WTC11 (cell line): Measurements from ENCODE around the gene DHCR7. TPM values are rescaled to one million over a fixed set of nuclear protein-coding genes. Genes with fewer than 3 reads are reported as not detected.

ENCODE experiments used
- ATAC-seq: fragments of 200-7000 bp; cut with Tn5 transposase; 2 replicates; pipeline ENCODE4 v1.10.0; 2021; ENCODE audit warnings: mild to moderate bottlenecking, moderate library complexity
- CTCF ChIA-PET: fragments of 300-600 bp; sonication (Branson Sonifier 250); formaldehyde crosslinking; loops from one replicate; lab custom pipeline; 2021; ENCODE audit warnings: antibody characterized with exemption; lab: Charles Lee
- POLR2A ChIA-PET: fragments of 350-600 bp; sonication (Branson Sonifier 250); formaldehyde crosslinking; loops from one replicate; lab custom pipeline; 2021; ENCODE audit warnings: antibody characterized with exemption; lab: Charles Lee
- DNase-seq: peaks from one replicate; pipeline ENCODE4 v3.0.0; 2021; ENCODE audit warnings: low spot score
- H3K27ac Mint-ChIP-seq: 2 replicates; pipeline ENCODE4 v1.8.0; 2021; ENCODE audit warnings: mixed read lengths
- H3K27me3 Mint-ChIP-seq: 2 replicates; pipeline ENCODE4 v1.8.0; 2021; ENCODE audit warnings: low read depth, mild to moderate bottlenecking, moderate library complexity, mixed read lengths
- H3K36me3 Mint-ChIP-seq: 2 replicates; pipeline ENCODE4 v1.8.0; 2021; ENCODE audit warnings: mixed read lengths
- H3K4me1 Mint-ChIP-seq: 2 replicates; pipeline ENCODE4 v1.8.0; 2022; ENCODE audit warnings: mixed read lengths
- H3K4me3 Mint-ChIP-seq: 2 replicates; pipeline ENCODE4 v1.8.0; 2021; ENCODE audit warnings: mild to moderate bottlenecking, moderate library complexity, mixed read lengths
- H3K9me3 Mint-ChIP-seq: 2 replicates; pipeline ENCODE4 v1.8.0; 2021; ENCODE audit warnings: mixed read lengths
- AR ChIP-seq: fragments of 250-450 bp; sonication (Bioruptor Pico); IDR thresholded peaks from 2 replicates; pipeline ENCODE4 v1.9.0; 2021; ENCODE audit warnings: mild to moderate bottlenecking
- ATF3 ChIP-seq: sonication (generic); formaldehyde crosslinking; conservative IDR thresholded peaks from 2 replicates; pipeline ENCODE4 v1.8.1; 2022; ENCODE audit warnings: mild to moderate bottlenecking, missing genetic modification reagents
- CREM ChIP-seq: sonication (generic); formaldehyde crosslinking; IDR thresholded peaks from 2 replicates; pipeline ENCODE4 v1.8.1; 2022; ENCODE audit warnings: mild to moderate bottlenecking, missing genetic modification reagents, moderate library complexity
- CTCF ChIP-seq: fragments of 200-600 bp; IDR thresholded peaks from 2 replicates; pipeline ENCODE4 v1.8.0; 2022; ENCODE audit warnings: antibody characterized with exemption
- E2F5 ChIP-seq: sonication (generic); formaldehyde crosslinking; IDR thresholded peaks from 2 replicates; pipeline ENCODE4 v1.8.1; 2022; ENCODE audit warnings: mild to moderate bottlenecking, moderate library complexity, missing genetic modification reagents
- ERG ChIP-seq: fragments of 250-450 bp; sonication (Bioruptor Pico); IDR thresholded peaks from 2 replicates; pipeline ENCODE4 v1.8.0; 2021; ENCODE audit warnings: mild to moderate bottlenecking
- FOXJ3 ChIP-seq: sonication (generic); formaldehyde crosslinking; IDR thresholded peaks from 2 replicates; pipeline ENCODE4 v1.9.0; 2021; ENCODE audit warnings: missing genetic modification reagents, mild to moderate bottlenecking, borderline replicate concordance
- HMGA2 ChIP-seq: fragments of 250-450 bp; sonication (Bioruptor Pico); IDR thresholded peaks from 2 replicates; pipeline ENCODE4 v1.4.0; 2021; ENCODE audit warnings: mild to moderate bottlenecking, moderate library complexity
- IRF2 ChIP-seq: sonication (generic); formaldehyde crosslinking; IDR thresholded peaks from 2 replicates; pipeline ENCODE4 v1.8.0; 2022; ENCODE audit warnings: low read depth, missing genetic modification reagents, borderline replicate concordance
- KAT7 ChIP-seq: sonication (generic); formaldehyde crosslinking; IDR thresholded peaks from 2 replicates; pipeline ENCODE4 v1.8.1; 2023; ENCODE audit warnings: missing genetic modification reagents, mild to moderate bottlenecking, borderline replicate concordance
- NFE2L1 ChIP-seq: sonication (generic); formaldehyde crosslinking; IDR thresholded peaks from 2 replicates; pipeline ENCODE4 v1.8.1; 2023; ENCODE audit warnings: missing genetic modification reagents
- NFYB ChIP-seq: sonication (generic); formaldehyde crosslinking; conservative IDR thresholded peaks from 2 replicates; pipeline ENCODE4 v1.8.0; 2022; ENCODE audit warnings: low read depth, missing genetic modification reagents
- NR3C1 ChIP-seq: sonication (generic); formaldehyde crosslinking; conservative IDR thresholded peaks from 2 replicates; pipeline ENCODE4 v1.8.1; 2023; ENCODE audit warnings: low read depth, mild to moderate bottlenecking, missing genetic modification reagents
- RELA ChIP-seq: sonication (generic); formaldehyde crosslinking; IDR thresholded peaks from 2 replicates; pipeline ENCODE4 v1.8.1; 2022; ENCODE audit warnings: missing genetic modification reagents, mild to moderate bottlenecking, borderline replicate concordance
- SP1 ChIP-seq: sonication (generic); formaldehyde crosslinking; conservative IDR thresholded peaks from 2 replicates; pipeline ENCODE4 v1.8.1; 2022; ENCODE audit warnings: missing genetic modification reagents
- TEAD4 ChIP-seq: sonication (generic); formaldehyde crosslinking; IDR thresholded peaks from 2 replicates; pipeline ENCODE4 v1.8.0; 2022; ENCODE audit warnings: mild to moderate bottlenecking, missing genetic modification reagents
- ZNF263 ChIP-seq: sonication (generic); formaldehyde crosslinking; IDR thresholded peaks from 2 replicates; pipeline ENCODE4 v1.8.1; 2022; ENCODE audit warnings: low read depth, mild to moderate bottlenecking, moderate library complexity, missing genetic modification reagents
- ZNF317 ChIP-seq: sonication (generic); formaldehyde crosslinking; IDR thresholded peaks from 2 replicates; pipeline ENCODE4 v1.8.1; 2023; ENCODE audit warnings: low read depth, mild to moderate bottlenecking, moderate library complexity, missing genetic modification reagents, borderline replicate concordance
- ZNF396 ChIP-seq: fragments of 250-450 bp; sonication (Bioruptor Pico); IDR thresholded peaks from 2 replicates; pipeline ENCODE4 v1.8.0; 2021; ENCODE audit warnings: mild to moderate bottlenecking, moderate library complexity, borderline replicate concordance
- ZNF416 ChIP-seq: fragments of 250-450 bp; sonication (Bioruptor Pico); IDR thresholded peaks from 2 replicates; pipeline ENCODE4 v1.9.0; 2021; ENCODE audit warnings: mild to moderate bottlenecking, inconsistent platforms
- ZNF423 ChIP-seq: fragments of 250-450 bp; sonication (Bioruptor Pico); IDR thresholded peaks from 2 replicates; pipeline ENCODE4 v2.1.2; 2022; ENCODE audit warnings: mild to moderate bottlenecking, moderate library complexity
- ZNF425 ChIP-seq: fragments of 250-450 bp; sonication (Bioruptor Pico); conservative IDR thresholded peaks from 2 replicates; pipeline ENCODE4 v1.9.0; 2021; ENCODE audit warnings: mild to moderate bottlenecking
- total RNA-seq: library from RNA; stranded (reverse); gene quantifications from 3 replicates; pipeline ENCODE4 v1.2.3, GENCODE V29; 2021

DHCR7 gene
- total RNA-seq, 1 experiment from 2014 or later = 104 TPM

GRCh38 chr11:71425860-71426259 is 22.3 kb downstream of the DHCR7 start:
- ATAC-seq = no peak
- POLR2A ChIA-PET = no interaction called here
- Mint-ChIP-seq H3K27ac (no peak overlapping the region), H3K9me3 (peaks cover 12% of the 10 kb centered on the region), H3K4me1 (0 out of 2 replicates have a peak, but pooled peaks cover 3% of the 10 kb centered on the region), H3K4me3 (no peak overlapping the region), H3K27me3 (no peaks in the 10 kb centered on the region; the same call in 1 of the 2 replicates), H3K36me3 (no peaks in the 10 kb centered on the region)
- no peak for DNase-seq
- CTCF ChIA-PET = interaction anchor here (0.6 to 2.2 kb wide), 13 partner anchors 9 to 611 kb away, joined by 3 to 10 read pairs (median 5); partner anchors contain the start of genes DHCR7 and NADSYN1
- no peak for TF ChIP-seq CTCF
- TF ChIP-seq HMGA2 (CRISPR knock-in tag) = no peak
- no peak for TF ChIP-seq FOXJ3
- no peak for TF ChIP-seq RELA (CRISPR knock-in tag)
- no peak for TF ChIP-seq NR3C1 (CRISPR knock-in tag)
- no peak for TF ChIP-seq ATF3 (CRISPR knock-in tag)
- TF ChIP-seq IRF2 = no peak
- TF ChIP-seq ZNF396 (CRISPR knock-in tag) = no peak
- no peak for TF ChIP-seq ZNF416 (CRISPR knock-in tag)
- no peak for TF ChIP-seq ZNF317 (CRISPR knock-in tag)
- no peak for TF ChIP-seq ERG (CRISPR knock-in tag)
- no peak for TF ChIP-seq SP1 (CRISPR knock-in tag)

- DNase-seq (no peak), ATAC-seq (peak; percentile 80)
- CTCF ChIA-PET = interaction anchor here (0.6 to 2.2 kb wide), 12 partner anchors 8 to 610 kb away, joined by 3 to 10 read pairs (median 4); partner anchors contain the start of genes DHCR7 and NADSYN1
- Mint-ChIP-seq H3K4me3 (no peak overlapping the region), H3K27ac (no peak overlapping the region), H3K4me1 (0 out of 2 replicates have a peak, but pooled peaks cover 3% of the 10 kb centered on the region), H3K36me3 (no peaks in the 10 kb centered on the region), H3K9me3 (peaks cover 12% of the 10 kb centered on the region)
- TF ChIP-seq TEAD4 (CRISPR knock-in tag) (no peak), NFE2L1 (CRISPR knock-in tag) (no peak), ZNF263 (no peak), NFYB (CRISPR knock-in tag) (no peak), ZNF425 (CRISPR knock-in tag) (no peak), ZNF423 (CRISPR knock-in tag) (no peak), AR (no peak), KAT7 (CRISPR knock-in tag) (no peak), E2F5 (no peak), CREM (CRISPR knock-in tag) (no peak)
- TF ChIP-seq, all 79 proteins: peak for 0
- POLR2A ChIA-PET = no interaction called here
- H3K27me3 Mint-ChIP-seq = no peaks in the 10 kb centered on the region
These were observed 22.8 kb downstream of the DHCR7 start for GRCh38 chr11:71425409-71425808.
